ENCODE measurements around the gene MYO1D.
"Not testable (repeated sequence)": the region's sequence is repeated elsewhere in the genome, so short reads cannot be mapped to it uniquely, and the experiment has no call there.

Gene MYO1D

GRCh38 chr17:32774695-32775084 lies 102.2 kb downstream of the MYO1D start:
- no peak for DNase-seq (ENCODE audit: low spot score)

GRCh38 chr17:32773856-32774694 lies 102.8 kb downstream of the MYO1D start:
- DNase-seq (ENCODE audit: low spot score): no peak

DNA sequence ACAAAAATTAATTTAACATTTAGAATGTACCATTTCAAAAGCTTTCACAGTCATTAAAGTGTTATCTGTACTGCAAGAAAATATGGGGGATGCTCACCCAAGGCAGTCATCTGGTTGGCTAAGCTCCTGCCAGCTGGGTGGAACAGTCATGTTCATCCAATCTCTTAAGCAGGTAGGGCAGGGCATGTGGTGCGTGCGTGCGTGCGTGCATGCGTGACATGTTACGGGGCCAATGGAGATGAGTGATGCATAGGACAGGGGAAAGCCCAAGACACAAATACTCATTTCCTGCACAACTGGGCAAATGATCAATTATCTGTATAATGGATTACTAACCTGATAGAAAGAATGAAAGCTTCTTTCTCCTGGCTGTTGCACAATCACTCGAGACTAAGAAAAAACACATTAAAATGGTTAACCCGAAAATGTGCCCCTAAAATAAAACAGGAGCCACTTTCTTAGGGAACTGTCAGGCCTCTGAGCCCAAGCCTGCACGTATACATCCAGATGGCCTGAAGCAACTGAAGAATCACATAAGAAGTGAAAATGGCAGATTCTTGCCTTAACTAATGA lies 104.4 kb downstream of the MYO1D start:
- DNase-seq (ENCODE audit: low spot score): no peak

DNA sequence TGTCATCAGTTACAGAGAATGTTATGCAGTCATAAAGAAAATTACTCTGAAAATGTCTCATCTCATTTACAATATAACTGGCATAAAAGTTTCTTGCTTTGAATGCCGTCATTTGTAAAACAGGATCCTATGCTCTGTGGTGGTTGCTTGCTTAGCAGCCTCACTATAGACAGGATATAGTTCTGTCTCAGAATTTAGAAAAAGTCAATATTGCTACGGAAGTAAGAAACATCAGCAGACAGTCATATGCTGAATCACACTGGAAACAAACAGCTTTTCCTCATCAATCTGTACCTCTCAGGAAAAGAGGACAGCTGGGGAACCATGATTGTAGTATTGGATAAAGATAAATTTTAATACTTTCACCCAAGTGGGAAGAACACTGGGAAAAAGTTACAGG lies 105.5 kb downstream of the MYO1D start:
- DNase-seq (ENCODE audit: low spot score): no peak

GRCh38 chr17:32769846-32770245 lies 107.1 kb downstream of the MYO1D start:
- DNase-seq (ENCODE audit: low spot score): no peak

DNA sequence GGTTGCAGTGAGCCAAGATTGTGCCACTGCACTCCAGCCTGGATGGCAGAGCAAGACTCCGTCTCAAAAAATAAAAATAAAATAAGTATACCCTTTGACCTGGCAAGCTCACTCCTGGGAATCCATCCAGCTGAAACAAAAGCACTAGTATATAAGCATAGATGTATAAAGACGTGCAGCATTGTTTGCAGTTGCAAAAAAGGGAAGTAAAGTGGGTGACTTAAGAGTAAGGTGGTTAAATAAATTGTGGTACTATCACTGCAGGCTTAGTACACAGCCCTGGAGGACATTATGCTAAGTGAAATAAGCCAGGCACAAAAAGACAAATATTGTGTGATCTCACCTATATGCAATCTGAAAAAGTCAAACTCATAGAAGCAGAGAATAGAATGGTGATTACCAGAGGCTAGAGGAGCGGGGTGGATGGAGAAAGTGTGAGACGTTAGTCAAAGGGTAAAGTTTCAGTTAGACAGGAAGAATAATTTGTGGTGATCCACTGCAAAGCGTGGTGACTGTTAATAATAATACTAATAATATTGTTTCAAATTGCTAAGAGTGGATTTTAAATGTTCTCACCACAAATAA lies 113.0 kb downstream of the MYO1D start:
- no peak for DNase-seq (ENCODE audit: low spot score)

GRCh38 chr17:32759476-32759875 lies 117.4 kb downstream of the MYO1D start:
- DNase-seq (ENCODE audit: low spot score): no peak

DNA sequence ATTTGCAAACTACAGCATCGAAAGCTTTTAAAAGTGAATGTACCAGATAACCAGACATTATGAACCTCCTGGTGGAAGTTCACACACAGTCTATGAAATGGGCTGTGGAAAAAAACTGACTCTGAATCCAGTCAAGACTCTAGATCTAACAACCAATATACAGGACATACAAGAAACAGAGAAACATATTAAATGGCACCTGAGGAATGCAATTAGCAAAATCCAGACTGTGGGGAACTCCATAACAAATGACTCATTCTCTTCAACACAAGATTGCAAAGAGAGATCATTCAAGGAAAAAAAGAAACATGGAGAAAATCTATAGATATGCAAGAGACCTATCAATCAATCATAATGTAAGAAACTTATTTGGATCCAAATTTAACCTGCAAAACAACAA lies 119.0 kb downstream of the MYO1D start:
- DNase-seq (ENCODE audit: low spot score): no peak

GRCh38 chr17:32756696-32757095 lies 120.2 kb downstream of the MYO1D start:
- DNase-seq (ENCODE audit: low spot score): no peak

- DNase-seq (ENCODE audit: low spot score): no peak
Measured at GRCh38 chr17:32755045-32755805, 121.7 kb downstream of the MYO1D start.

GRCh38 chr17:32752934-32753333 lies 124.0 kb downstream of the MYO1D start:
- no peak for DNase-seq (ENCODE audit: low spot score)

DNA sequence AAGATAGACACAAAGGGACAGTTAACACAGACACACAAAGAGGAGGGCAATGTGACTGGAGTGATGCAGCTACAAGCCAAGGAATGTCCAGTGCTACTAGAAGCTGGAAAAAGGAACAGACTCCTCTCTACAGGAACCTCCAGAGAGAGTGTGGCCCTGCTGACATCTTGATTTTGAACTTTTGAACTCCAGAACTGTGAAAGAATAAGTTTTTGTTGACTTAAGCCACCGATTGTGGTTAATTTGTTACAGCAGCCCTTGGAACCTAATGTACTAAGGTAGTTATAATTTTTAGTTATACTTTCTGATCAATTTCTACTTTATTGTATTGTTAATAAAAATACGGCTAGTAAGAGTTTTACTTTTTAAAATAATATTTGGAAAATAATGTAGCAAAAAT lies 129.1 kb downstream of the MYO1D start:
- no peak for DNase-seq (ENCODE audit: low spot score)

DNA sequence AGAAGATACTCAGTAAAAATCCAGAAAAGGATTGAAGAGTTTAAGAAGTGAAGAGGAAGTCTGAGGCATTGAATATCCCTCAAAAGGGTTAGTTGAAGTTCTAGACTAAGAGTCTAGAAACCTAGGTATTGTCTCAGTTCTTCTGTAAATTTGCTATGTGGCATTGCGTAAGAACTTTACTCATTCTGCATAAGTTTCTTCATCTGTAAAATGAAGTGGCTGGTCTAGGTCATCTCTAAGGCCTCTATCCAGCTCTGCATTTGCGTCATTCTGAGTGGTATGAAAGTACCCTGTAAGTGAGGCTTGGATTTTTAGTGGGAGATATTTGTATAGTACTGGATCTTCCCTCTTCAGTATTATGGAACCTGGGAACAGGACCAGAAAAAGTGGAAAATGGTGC lies 130.2 kb downstream of the MYO1D start:
- no peak for DNase-seq (ENCODE audit: low spot score)

DNA sequence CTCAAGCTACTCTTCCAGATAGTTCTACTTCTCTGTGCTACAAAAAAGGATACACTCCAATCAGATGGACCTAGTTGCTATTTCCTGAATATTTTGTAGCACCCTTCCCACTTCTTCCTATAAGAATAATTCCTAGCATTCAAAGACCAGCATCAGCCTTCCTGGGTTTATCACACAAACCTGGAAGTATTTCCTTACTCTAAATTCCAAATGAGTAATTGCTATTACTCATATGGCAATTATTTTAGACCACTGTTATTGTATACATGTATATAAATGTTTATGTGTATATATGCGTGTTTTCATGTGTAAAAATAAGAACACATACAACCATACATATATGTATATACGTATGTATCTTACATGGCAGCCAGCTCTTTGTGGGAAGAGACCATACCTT lies 130.6 kb downstream of the MYO1D start:
- DNase-seq (ENCODE audit: low spot score): no peak

DNA sequence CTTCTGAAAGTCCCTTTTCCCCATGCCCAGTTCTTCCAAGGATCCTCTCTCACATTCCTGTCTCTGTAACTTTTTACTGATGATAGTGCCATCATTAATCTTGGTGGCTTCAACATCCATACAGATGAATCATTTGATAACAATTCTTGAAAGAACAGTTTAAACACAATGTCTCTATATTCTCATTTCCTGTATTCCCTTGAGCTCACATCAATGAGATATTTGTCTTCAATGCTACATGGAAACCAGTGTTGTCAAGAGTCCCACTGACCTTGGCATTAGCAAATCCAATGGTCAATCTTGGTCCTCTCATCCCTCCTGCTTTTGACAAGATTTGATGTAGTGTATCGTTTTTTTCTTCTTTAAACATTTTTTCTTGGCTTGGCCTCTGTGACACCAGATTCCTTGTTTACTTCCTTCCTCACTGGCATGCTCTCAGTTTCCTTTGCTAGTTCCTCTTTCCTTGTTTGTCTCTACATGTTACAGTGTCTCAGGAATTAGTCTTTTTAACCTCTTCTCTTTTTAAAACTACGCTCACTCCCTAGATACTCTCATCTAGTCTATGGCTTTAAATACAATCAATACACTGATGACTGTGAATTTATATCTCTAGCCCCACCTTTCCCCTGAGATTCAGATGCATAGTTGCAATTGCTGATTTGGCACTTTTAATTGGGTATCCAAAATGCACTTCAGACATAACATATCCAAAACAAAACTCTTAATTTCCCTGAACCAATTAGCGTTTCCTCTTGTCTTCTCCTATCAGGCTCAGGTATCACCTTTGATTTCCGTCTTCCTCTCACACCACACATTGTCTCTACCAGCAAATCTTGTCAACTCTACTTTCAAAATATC lies 134.0 kb downstream of the MYO1D start:
- no peak for DNase-seq (ENCODE audit: low spot score)

GRCh38 chr17:32741381-32741780 lies 135.5 kb downstream of the MYO1D start:
- no peak for DNase-seq (ENCODE audit: low spot score)

DNA sequence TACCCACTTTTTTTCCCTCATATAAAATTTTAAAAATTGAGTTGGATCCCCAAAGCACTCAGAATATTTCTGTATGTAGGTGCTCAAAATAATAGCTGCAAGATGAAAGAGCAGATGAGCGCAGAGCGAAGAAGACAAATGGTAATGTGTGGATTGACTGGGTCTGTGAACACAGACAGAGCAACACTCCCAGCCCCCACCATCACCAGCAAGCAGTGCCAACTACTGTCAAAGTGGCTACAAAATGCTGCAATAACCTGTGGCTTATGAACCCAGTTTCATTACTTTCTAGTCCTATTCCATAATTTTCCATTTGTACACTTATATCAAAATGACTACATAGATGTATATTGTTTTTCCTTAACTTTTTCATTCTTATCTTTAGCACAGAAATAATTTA lies 137.2 kb downstream of the MYO1D start:
- no peak for DNase-seq (ENCODE audit: low spot score)

DNA sequence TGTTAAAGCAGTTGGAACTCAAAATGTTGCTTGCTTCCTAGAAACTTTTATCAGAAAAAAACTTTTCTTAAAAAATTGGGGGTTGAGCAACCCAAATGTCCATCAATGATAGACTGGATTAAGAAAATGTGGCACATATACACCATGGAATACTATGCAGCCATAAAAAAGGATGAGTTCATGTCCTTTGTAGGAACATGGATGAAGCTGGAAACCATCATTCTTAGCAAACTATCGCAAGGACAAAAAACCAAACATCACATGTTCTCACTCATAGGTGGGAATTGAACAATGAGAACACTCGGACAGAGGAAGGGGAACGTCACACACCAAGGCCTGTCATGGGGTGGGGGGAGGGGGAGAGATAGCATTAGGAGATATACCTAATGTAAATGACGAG lies 137.8 kb downstream of the MYO1D start:
- not testable (repeated sequence) for DNase-seq (ENCODE audit: low spot score)

- DNase-seq (ENCODE audit: low spot score): no peak
Measured at GRCh38 chr17:32733401-32733800, 143.5 kb downstream of the MYO1D start.

- DNase-seq (ENCODE audit: low spot score): no peak
Measured at GRCh38 chr17:32732900-32733299, 144.0 kb downstream of the MYO1D start.

DNA sequence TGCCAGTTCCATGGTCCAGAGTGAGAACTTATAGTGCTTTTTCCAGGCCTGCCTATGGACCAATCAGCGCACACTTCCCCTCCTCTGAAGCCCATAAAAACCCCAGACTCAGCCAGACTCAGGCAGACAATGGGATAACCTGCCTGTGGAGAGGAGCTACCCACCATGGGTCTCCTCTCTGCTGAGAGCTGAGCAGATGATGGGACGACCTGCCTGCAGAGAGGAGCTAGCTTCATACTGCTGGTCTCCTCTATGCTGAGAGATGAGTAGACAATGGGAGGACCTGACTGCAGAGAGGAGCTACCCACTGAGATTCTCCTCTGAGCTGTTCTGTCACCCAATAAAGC lies 144.7 kb downstream of the MYO1D start:
- DNase-seq (ENCODE audit: low spot score): no peak
